H1 (cell line): ENCODE measurements around the gene BTBD10. TPM values are rescaled to one million over a fixed set of nuclear protein-coding genes. Genes with fewer than 3 reads are reported as not detected.

Experiments used
- CTCF ChIA-PET: fragments of 300-600 bp; sonication (Branson Sonifier 250); formaldehyde crosslinking; loops from one replicate; lab custom pipeline; 2021; ENCODE audit not compliant: partially characterized antibody; lab: Charles Lee
- POLR2A ChIA-PET: fragments of 300-600 bp; sonication (Branson Sonifier 250); formaldehyde crosslinking; loops from one replicate; lab custom pipeline; 2021; ENCODE audit warnings: inconsistent platforms; ENCODE audit not compliant: partially characterized antibody; lab: Charles Lee
- DNase-seq, 2 experiments: peaks; one replicate each; pipeline versions ENCODE4 v3.0.0 to v3.0.0-alpha.2; 2010 to 2022; ENCODE audit warnings: low spot score in 2 of 2, low read depth in 1 of 2, mixed read lengths in 1 of 2
- FAIRE-seq: peaks from 2 replicates; lab custom pipeline; 2011; peaks lifted over from hg19 to GRCh38; lab: Jason Lieb, UNC
- H2AFZ ChIP-seq: 2 replicates; pipeline ENCODE4 v1.8.1; 2012; ENCODE audit warnings: low read length, inconsistent platforms
- H2AK5ac ChIP-seq: 2 replicates; pipeline ENCODE4 v1.6.1; 2013; ENCODE audit warnings: low read depth, low read length
- H2BK120ac ChIP-seq: replicated peaks from 2 replicates; pipeline ENCODE3; 2013; ENCODE audit warnings: low read depth, low read length, inconsistent platforms
- H2BK12ac ChIP-seq: 2 replicates; pipeline ENCODE4 v1.6.1; 2013; ENCODE audit warnings: low read depth, low read length
- H2BK15ac ChIP-seq: 2 replicates; pipeline ENCODE4 v1.6.1; 2013; ENCODE audit warnings: low read length
- H2BK20ac ChIP-seq: 2 replicates; pipeline ENCODE4 v1.6.1; 2013; ENCODE audit warnings: low read length
- H2BK5ac ChIP-seq: 2 replicates; pipeline ENCODE4 v1.6.1; 2013; ENCODE audit warnings: low read depth, low read length
- H3K14ac ChIP-seq: 2 replicates; pipeline ENCODE4 v1.6.1; 2013; ENCODE audit warnings: inconsistent platforms; ENCODE audit not compliant: insufficient read length
- H3K18ac ChIP-seq: 2 replicates; pipeline ENCODE4 v1.6.1; 2013; ENCODE audit warnings: low read length; ENCODE audit errors: extremely low read depth
- H3K23ac ChIP-seq: 2 replicates; pipeline ENCODE4 v1.6.1; 2013; ENCODE audit warnings: inconsistent platforms; ENCODE audit not compliant: insufficient read length
- H3K23me2 ChIP-seq: 2 replicates; pipeline ENCODE4 v1.6.1; 2013; ENCODE audit warnings: low read depth, low read length
- H3K27ac ChIP-seq: 2 replicates; pipeline ENCODE4 v1.6.1; 2011; ENCODE audit warnings: low read depth, low read length, inconsistent platforms
- H3K27me3 ChIP-seq, 4 experiments: replicated peaks in 1 of 4; 1 replicate in 1 of 4; 2 replicates in 3 of 4; pipeline versions ENCODE4 v1.6.1 to v1.8.1; 2011 to 2013; ENCODE audit warnings: low read length in 3 of 4, mild to moderate bottlenecking in 3 of 4, inconsistent platforms in 2 of 4, mixed read lengths in 2 of 4, moderate library complexity in 1 of 4; ENCODE audit not compliant: control insufficient read depth in 3 of 4, insufficient read depth in 3 of 4; ENCODE audit errors: extremely low read depth in 1 of 4
- H3K36me3 ChIP-seq, 4 experiments: 2 replicates each; pipeline versions ENCODE4 v1.6.1 to v1.8.1; 2011 to 2013; ENCODE audit warnings: mild to moderate bottlenecking in 4 of 4, low read length in 3 of 4, moderate library complexity in 2 of 4, control low read depth in 1 of 4, inconsistent platforms in 1 of 4; ENCODE audit not compliant: insufficient read depth in 4 of 4, control insufficient read depth in 2 of 4
- H3K4ac ChIP-seq: replicated peaks from 2 replicates; pipeline ENCODE3; 2013; ENCODE audit warnings: low read length, low read depth, mixed read lengths, inconsistent platforms; ENCODE audit not compliant: insufficient read length
- H3K4me1 ChIP-seq, 4 experiments: replicated peaks in 1 of 4; 1 replicate in 1 of 4; 2 replicates in 3 of 4; pipeline versions ENCODE4 v1.6.1 to v1.8.1; 2011 to 2013; ENCODE audit warnings: low read length in 3 of 4, inconsistent platforms in 2 of 4, mixed read lengths in 1 of 4; ENCODE audit not compliant: insufficient read depth in 4 of 4, control insufficient read depth in 3 of 4
- H3K4me2 ChIP-seq, 2 experiments: 2 replicates each; pipeline versions ENCODE4 v1.6.1 to v1.8.1; 2011 to 2013; ENCODE audit warnings: low read depth in 2 of 2, low read length in 2 of 2, control low read depth in 1 of 2, inconsistent platforms in 1 of 2, mild to moderate bottlenecking in 1 of 2; ENCODE audit not compliant: insufficient read depth in 1 of 2
- H3K4me3 ChIP-seq, 4 experiments: fragments of 200-600, 300-600 bp in 1 of 4; sonication (generic), shearing (Covaris generic), sonication (Bioruptor Twin) in 1 of 4; 2 replicates each; pipeline versions ENCODE4 v1.5.1 to v1.8.1; 2011 to 2016; ENCODE audit warnings: low read length in 4 of 4, low read depth in 3 of 4, control low read depth in 2 of 4, inconsistent platforms in 2 of 4, mild to moderate bottlenecking in 2 of 4, mixed read lengths in 1 of 4, moderate library complexity in 1 of 4; ENCODE audit not compliant: insufficient read depth in 2 of 4; ENCODE audit errors: extremely low read depth in 1 of 4
- H3K56ac ChIP-seq: replicated peaks from 2 replicates; pipeline ENCODE3; 2013; ENCODE audit warnings: low read depth, mild to moderate bottlenecking, mixed read lengths, low read length, inconsistent platforms; ENCODE audit not compliant: insufficient read length
- H3K79me1 ChIP-seq: 2 replicates; pipeline ENCODE4 v1.6.1; 2013; ENCODE audit warnings: low read depth, low read length, control low read depth
- H3K79me2 ChIP-seq, 2 experiments: 2 replicates each; pipeline versions ENCODE4 v1.6.1 to v1.8.1; 2012 to 2013; ENCODE audit warnings: low read length in 2 of 2, mild to moderate bottlenecking in 2 of 2, inconsistent platforms in 1 of 2; ENCODE audit not compliant: insufficient read depth in 2 of 2, control insufficient read depth in 1 of 2
- H3K9ac ChIP-seq, 4 experiments: replicated peaks in 1 of 4; 1 replicate in 1 of 4; 2 replicates in 3 of 4; pipeline versions ENCODE4 v1.6.1 to v1.8.1; 2011 to 2013; ENCODE audit warnings: low read depth in 3 of 4, low read length in 3 of 4, control low read depth in 2 of 4, mild to moderate bottlenecking in 2 of 4, moderate library complexity in 2 of 4, inconsistent platforms in 1 of 4; ENCODE audit errors: extremely low read depth in 1 of 4
- H3K9me3 ChIP-seq, 2 experiments: 2 replicates each; pipeline versions ENCODE4 v1.6.1 to v1.8.1; 2012 to 2013; ENCODE audit warnings: mild to moderate bottlenecking in 2 of 2, moderate library complexity in 2 of 2, control low read depth in 1 of 2, inconsistent platforms in 1 of 2, low read depth in 1 of 2, low read length in 1 of 2, mixed read lengths in 1 of 2; ENCODE audit not compliant: insufficient read depth in 2 of 2
- H4K20me1 ChIP-seq, 2 experiments: replicated peaks in 1 of 2; 2 replicates each; pipeline versions ENCODE3 to v1.8.1; 2011 to 2013; ENCODE audit warnings: inconsistent platforms in 2 of 2, low read length in 2 of 2, mild to moderate bottlenecking in 1 of 2; ENCODE audit not compliant: insufficient read depth in 2 of 2, control insufficient read depth in 1 of 2
- H4K5ac ChIP-seq: 2 replicates; pipeline ENCODE4 v1.6.1; 2013; ENCODE audit warnings: low read length, low read depth, mixed read lengths, inconsistent platforms; ENCODE audit not compliant: insufficient read length
- H4K8ac ChIP-seq: 2 replicates; pipeline ENCODE4 v1.8.0; 2013; ENCODE audit warnings: mild to moderate bottlenecking, moderate library complexity, low read length, inconsistent platforms; ENCODE audit not compliant: insufficient read depth; ENCODE audit errors: extremely low read depth
- H4K91ac ChIP-seq: replicated peaks from 2 replicates; pipeline ENCODE3; 2013; ENCODE audit warnings: low read length, mixed read lengths, inconsistent platforms; ENCODE audit not compliant: insufficient read length
- ASH2L ChIP-seq: fragments of 200-600, 300-600 bp; sonication (generic); IDR thresholded peaks from one replicate; pipeline ENCODE4 v1.7.1; 2017; ENCODE audit warnings: low read length
- BRCA1 ChIP-seq: IDR thresholded peaks from 2 replicates; pipeline ENCODE4 v1.6.1; 2012; ENCODE audit warnings: low read depth, low read length, improper control_type of control experiment
- CTBP2 ChIP-seq: IDR thresholded peaks from 2 replicates; pipeline ENCODE4 v1.7.0; 2011; ENCODE audit warnings: borderline replicate concordance, mild to moderate bottlenecking, moderate library complexity, mixed read lengths, low read length; ENCODE audit not compliant: insufficient read depth, insufficient read length
- EP300 ChIP-seq, 2 experiments: IDR thresholded peaks; 1 replicate in 1 of 2; 2 replicates in 1 of 2; pipeline ENCODE4 v1.6.1; 2011 to 2012; ENCODE audit warnings: low read depth in 2 of 2, low read length in 2 of 2, mild to moderate bottlenecking in 2 of 2, borderline replicate concordance in 1 of 2, inconsistent platforms in 1 of 2, moderate library complexity in 1 of 2
- HDAC6 ChIP-seq: IDR thresholded peaks from one replicate; pipeline ENCODE4 v1.7.1; 2012; ENCODE audit warnings: low read depth, mild to moderate bottlenecking, inconsistent platforms, low read length, moderate library complexity
- JUN ChIP-seq: IDR thresholded peaks from 2 replicates; pipeline ENCODE4 v1.6.1; 2011; ENCODE audit warnings: low read depth, mild to moderate bottlenecking, improper control_type of control experiment, low read length
- RFX5 ChIP-seq: IDR thresholded peaks from 2 replicates; pipeline ENCODE4 v1.6.1; 2011; ENCODE audit warnings: low read depth, low read length, improper control_type of control experiment, borderline replicate concordance
- SIN3A ChIP-seq, 2 experiments: IDR thresholded peaks in 1 of 2; conservative IDR thresholded peaks in 1 of 2; 2 replicates each; pipeline ENCODE4 v1.6.1; 2011 to 2012; ENCODE audit warnings: low read length in 2 of 2, improper control_type of control experiment in 1 of 2, low read depth in 1 of 2, mild to moderate bottlenecking in 1 of 2
- SP2 ChIP-seq: IDR thresholded peaks from 2 replicates; pipeline ENCODE4 v1.6.1; 2012; ENCODE audit warnings: mild to moderate bottlenecking, low read length, inconsistent platforms
- TBP ChIP-seq: IDR thresholded peaks from 2 replicates; pipeline ENCODE4 v1.6.1; 2011; ENCODE audit warnings: low read depth, low read length, improper control_type of control experiment
- WGBS, 2 experiments: shearing (Covaris generic) in 1 of 2; methylation state at CpG; one replicate each; pipeline versions ENCODE4 v1.1.6 to v1.1.7; 2013 to 2015; ENCODE audit warnings: low lambda C conversion rate in 2 of 2, mixed read lengths in 2 of 2, inconsistent platforms in 1 of 2, low coverage in 1 of 2, missing lambda C conversion rate in 1 of 2; ENCODE audit not compliant: insufficient replicate concordance in 2 of 2, insufficient coverage in 1 of 2, insufficient read length in 1 of 2; ENCODE audit errors: extremely low coverage in 1 of 2, missing lambda C conversion rate in 1 of 2; 5-methylcytosine and 5-hydroxymethylcytosine counted together
- polyA plus RNA-seq, 7 experiments: library from polyadenylated mRNA; depleted of rRNA in 3 of 7; stranded (reverse) in 5 of 7; unstranded in 2 of 7; fragments of >200 nt in 5 of 7; fragments of 200-250 nt in 2 of 7; gene quantifications; 1 replicate in 5 of 7; 2 replicates in 1 of 7; 4 replicates in 1 of 7; pipeline versions ENCODE4 v1.2.1 to v1.2.3, GENCODE V29; 2011 to 2013; ENCODE audit warnings: missing spikeins in 2 of 7, mixed read lengths in 2 of 7
- total RNA-seq: library from RNA; stranded (reverse); fragmentation: NEBNext Ultra II Directional; extraction: Animal tissue kit (Norgen Biotek cat#: 25700); gene quantifications from 2 replicates; pipeline ENCODE4 v1.2.1, GENCODE V29; 2021
- TF ChIP-seq, protein P1 (sequence below): IDR thresholded peaks from 2 replicates; pipeline ENCODE4 v1.6.1; 2012; ENCODE audit warnings: low read length, inconsistent platforms
- TF ChIP-seq, protein P2 (sequence below): IDR thresholded peaks from 2 replicates; pipeline ENCODE4 v1.6.1; 2011; ENCODE audit warnings: low read depth, mild to moderate bottlenecking, low read length; ENCODE audit not compliant: insufficient read depth

The BTBD10 gene
- total and polyA plus RNA-seq, 2 of the 8 experiments (the other 6 are each of a cell fraction or from before 2014, with no cell fraction given) = 13.8 to 22.2 TPM

DNA sequence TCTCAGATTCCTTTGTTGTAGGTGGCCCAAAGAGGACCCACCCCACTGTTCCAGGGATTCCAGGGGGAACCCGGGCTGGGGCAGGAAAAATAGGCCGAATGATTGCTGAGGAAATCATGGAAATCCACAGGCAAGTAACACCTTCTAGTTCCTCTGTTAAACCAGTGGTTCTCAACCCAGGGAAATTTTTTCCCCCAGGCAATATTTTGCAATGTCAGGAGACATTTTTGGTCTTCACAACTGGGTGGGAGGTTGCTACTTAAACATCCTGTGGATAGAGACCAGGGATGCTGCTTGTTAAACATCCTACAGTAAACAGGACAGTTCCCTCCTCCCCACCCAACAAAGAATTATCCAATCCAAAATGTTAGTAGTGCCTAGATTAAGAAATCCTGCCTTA lies 84.7 kb downstream of the BTBD10 start:
- Histone ChIP-seq H2BK5ac (no peak overlapping the region), H3K4me3 (no peak overlapping the region), H3K27ac (no peak overlapping the region), H2BK120ac (no peak overlapping the region), H4K5ac (no peak overlapping the region), H4K8ac (no peak overlapping the region), H2BK12ac (no peak overlapping the region), H3K79me1 (no peaks in the 10 kb centered on the region), H3K36me3 (peaks cover 0 to 4% (median 0%) of the 10 kb centered on the region in 4 experiments; a peak in 1 of 8 replicates), H3K18ac (no peak overlapping the region), H2BK20ac (no peak overlapping the region), H3K4ac (no peak overlapping the region), H3K79me2 (no peaks in the 10 kb centered on the region), H2AK5ac (no peak overlapping the region), H3K4me2 (no peak overlapping the region), H3K9me3 (no peaks in the 10 kb centered on the region), H3K14ac (no peak overlapping the region), H4K20me1 (no peaks in the 10 kb centered on the region), H3K23me2 (no peaks in the 10 kb centered on the region), H2BK15ac (no peak overlapping the region), H4K91ac (no peak overlapping the region), H3K27me3 (no peaks in the 10 kb centered on the region), H3K56ac (no peak overlapping the region), H3K9ac (no peak overlapping the region), H3K23ac (no peak overlapping the region), H3K4me1 (no peaks in the 10 kb centered on the region; a peak in 1 of 7 replicates), H2AFZ (no peak overlapping the region)
- DNase-seq (no peak), FAIRE-seq (no peak)
- ChIA-PET CTCF (interaction anchor here (0.7 to 2.6 kb wide), 6 partner anchors 10 to 128 kb away, joined by 3 to 9 read pairs (median 6); no protein-coding TSS in a partner anchor), POLR2A (no interaction called here)
- 96% methylated on average over 2 of the region's 2 CpGs; no CpG with 5 or more reads in 1 of the 2 experiments for WGBS, 2 experiments
- TF ChIP-seq BRCA1 (no peak), ASH2L (no peak), RFX5 (no peak), EP300 (IDR thresholded peaks at IDR 0.05; ENCODE audit: borderline replicate concordance in 1 of 2, low read depth in 2 of 2, low read length in 2 of 2) (no peak), SP2 (no peak), CTBP2 (no peak), TBP (no peak), JUN (no peak), HDAC6 (no peak), SIN3A (conservative IDR thresholded peaks at IDR 0.05 in 1 of 2, IDR thresholded peaks at IDR 0.05 in 1 of 2; ENCODE audit: low read depth in 1 of 2, low read length in 2 of 2) (no peak)
- TF ChIP-seq, protein P1, sequence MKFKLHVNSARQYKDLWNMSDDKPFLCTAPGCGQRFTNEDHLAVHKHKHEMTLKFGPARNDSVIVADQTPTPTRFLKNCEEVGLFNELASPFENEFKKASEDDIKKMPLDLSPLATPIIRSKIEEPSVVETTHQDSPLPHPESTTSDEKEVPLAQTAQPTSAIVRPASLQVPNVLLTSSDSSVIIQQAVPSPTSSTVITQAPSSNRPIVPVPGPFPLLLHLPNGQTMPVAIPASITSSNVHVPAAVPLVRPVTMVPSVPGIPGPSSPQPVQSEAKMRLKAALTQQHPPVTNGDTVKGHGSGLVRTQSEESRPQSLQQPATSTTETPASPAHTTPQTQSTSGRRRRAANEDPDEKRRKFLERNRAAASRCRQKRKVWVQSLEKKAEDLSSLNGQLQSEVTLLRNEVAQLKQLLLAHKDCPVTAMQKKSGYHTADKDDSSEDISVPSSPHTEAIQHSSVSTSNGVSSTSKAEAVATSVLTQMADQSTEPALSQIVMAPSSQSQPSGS = no peak
- TF ChIP-seq, protein P2, sequence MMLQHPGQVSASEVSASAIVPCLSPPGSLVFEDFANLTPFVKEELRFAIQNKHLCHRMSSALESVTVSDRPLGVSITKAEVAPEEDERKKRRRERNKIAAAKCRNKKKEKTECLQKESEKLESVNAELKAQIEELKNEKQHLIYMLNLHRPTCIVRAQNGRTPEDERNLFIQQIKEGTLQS = no peak
